Gastrocnemius medialis (tissue), 4 donors: ENCODE results near the gene OVOL1. TPM values are rescaled to one million over a fixed set of nuclear protein-coding genes. Genes with fewer than 3 reads are reported as not detected.
"Not testable (repeated sequence)": the region's sequence is repeated elsewhere in the genome, so short reads cannot be mapped to it uniquely, and the experiment has no call there.

ENCODE experiments used
- ATAC-seq, 2 donors: fragments of 150-250 bp; one replicate each; pipeline ENCODE4 v1.9.1; 2016
- DNase-seq, 2 donors: peaks; one replicate each; pipeline ENCODE4 v3.0.0-alpha.2; 2019
- H3K27ac ChIP-seq, 4 donors: fragments of 200-600 bp; sonication (generic); 1 replicate in 1 of 4; 2 replicates in 3 of 4; pipeline ENCODE4 v1.5.1; 2016 to 2018; ENCODE audit warnings: mild to moderate bottlenecking in 2 of 4, moderate library complexity in 1 of 4
- H3K27me3 ChIP-seq, 3 donors: fragments of 200-600 bp; sonication (generic) in 2 of 3; 1 replicate in 1 of 3; 2 replicates in 2 of 3; pipeline versions ENCODE4 v1.5.1 to v1.6.0; 2016 to 2019; ENCODE audit warnings: mild to moderate bottlenecking in 1 of 3, moderate library complexity in 1 of 3
- H3K36me3 ChIP-seq, 2 donors: fragments of 200-600 bp; sonication (generic) in 1 of 2; one replicate each; pipeline ENCODE4 v1.5.1; 2017 to 2018
- H3K4me1 ChIP-seq, 2 donors: fragments of 200-600 bp; sonication (generic) in 1 of 2; one replicate each; pipeline ENCODE4 v1.5.1; 2016 to 2017; ENCODE audit warnings: mild to moderate bottlenecking in 2 of 2
- H3K4me3 ChIP-seq, 4 donors: fragments of 200-600 bp; sonication (generic) in 3 of 4; 1 replicate in 1 of 4; 2 replicates in 3 of 4; pipeline ENCODE4 v1.5.1; 2016 to 2019; ENCODE audit warnings: mild to moderate bottlenecking in 2 of 4
- H3K9me3 ChIP-seq, 3 donors: fragments of 200-600 bp; sonication (generic) in 2 of 3; 1 replicate in 1 of 3; 2 replicates in 2 of 3; pipeline ENCODE4 v1.5.1; 2016 to 2019
- POLR2A ChIP-seq, 2 donors: fragments of 450-650 bp; IDR thresholded peaks; one replicate each; pipeline ENCODE4 v1.6.1; 2017; ENCODE audit warnings: antibody characterized with exemption in 2 of 2, mild to moderate bottlenecking in 2 of 2, moderate library complexity in 2 of 2
- in situ Hi-C, 4 donors: fragments of 200-750 bp; cut with MboI; loops; one replicate each; pipeline versions ENCODE4 v1.15.0 to v1.8.0; 2017; ENCODE audit warnings: low sequenced_read_pairs in 4 of 4
- intact Hi-C: fragments of 100-400 bp; cut with DNase I; formaldehyde crosslinking; loops from one replicate; pipeline ENCODE4 v1.15.1; 2023; ENCODE audit warnings: low total_unique reads
- total RNA-seq, 4 donors: library from RNA; depleted of rRNA; stranded (reverse); fragments of >200 nt; gene quantifications; one replicate each; pipeline versions ENCODE4 v1.1.0 to v1.2.3, GENCODE V29; 2016
- TF ChIP-seq, protein P1 (sequence below), 5 experiments: fragments of 450-650 bp in 3 of 5; fragments of 200-600 bp in 2 of 5; sonication (generic) in 2 of 5; IDR thresholded peaks in 4 of 5; conservative IDR thresholded peaks in 1 of 5; 1 replicate in 4 of 5; 2 replicates in 1 of 5; pipeline ENCODE4 v1.5.1; 2016 to 2019; ENCODE audit warnings: antibody characterized with exemption in 5 of 5, mild to moderate bottlenecking in 3 of 5, moderate library complexity in 3 of 5

OVOL1 gene
- total RNA-seq, 4 donors from 2014 or later = 0.15 TPM; not detected in 3

DNA sequence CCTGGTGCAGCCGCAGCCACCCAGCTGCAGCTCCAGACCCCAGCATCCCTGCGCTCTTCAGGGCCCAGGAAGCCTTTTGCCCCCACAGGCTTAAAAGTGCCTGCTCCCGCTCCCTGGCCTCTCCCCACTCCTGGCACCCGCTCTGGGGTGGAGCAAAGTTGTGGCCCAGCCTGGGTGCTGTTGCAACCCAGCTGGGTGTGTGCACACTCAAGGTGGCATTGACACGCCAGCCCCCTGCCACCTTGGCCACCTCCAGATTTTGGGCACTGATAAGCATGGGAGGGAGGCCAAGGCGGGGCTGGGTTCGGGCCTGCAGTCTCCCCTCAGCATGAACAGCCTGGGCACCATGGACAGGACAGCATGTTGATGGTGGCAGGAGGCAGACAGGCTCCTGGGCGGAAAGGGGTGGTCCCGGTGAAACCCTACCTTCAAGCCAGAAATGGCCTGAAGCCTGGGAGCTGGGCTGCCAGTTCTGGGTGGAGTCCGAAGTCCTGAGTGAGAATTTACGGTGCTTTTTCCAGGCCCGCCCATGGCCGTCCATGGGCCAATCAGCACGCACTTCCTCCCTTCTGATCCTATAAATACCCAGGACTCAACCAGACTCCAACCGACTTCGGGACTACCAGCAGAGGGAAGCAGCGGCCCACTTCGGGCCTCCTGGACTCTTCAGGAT lies 42.7 kb upstream of the OVOL1 start:
- no peaks in the 10 kb centered on the region for H3K36me3 ChIP-seq
- ATAC-seq (peak in 1 of 2 donors; percentile 68), DNase-seq (peak in 1 of 2 donors; percentile 19)
- TF ChIP-seq, protein P1, sequence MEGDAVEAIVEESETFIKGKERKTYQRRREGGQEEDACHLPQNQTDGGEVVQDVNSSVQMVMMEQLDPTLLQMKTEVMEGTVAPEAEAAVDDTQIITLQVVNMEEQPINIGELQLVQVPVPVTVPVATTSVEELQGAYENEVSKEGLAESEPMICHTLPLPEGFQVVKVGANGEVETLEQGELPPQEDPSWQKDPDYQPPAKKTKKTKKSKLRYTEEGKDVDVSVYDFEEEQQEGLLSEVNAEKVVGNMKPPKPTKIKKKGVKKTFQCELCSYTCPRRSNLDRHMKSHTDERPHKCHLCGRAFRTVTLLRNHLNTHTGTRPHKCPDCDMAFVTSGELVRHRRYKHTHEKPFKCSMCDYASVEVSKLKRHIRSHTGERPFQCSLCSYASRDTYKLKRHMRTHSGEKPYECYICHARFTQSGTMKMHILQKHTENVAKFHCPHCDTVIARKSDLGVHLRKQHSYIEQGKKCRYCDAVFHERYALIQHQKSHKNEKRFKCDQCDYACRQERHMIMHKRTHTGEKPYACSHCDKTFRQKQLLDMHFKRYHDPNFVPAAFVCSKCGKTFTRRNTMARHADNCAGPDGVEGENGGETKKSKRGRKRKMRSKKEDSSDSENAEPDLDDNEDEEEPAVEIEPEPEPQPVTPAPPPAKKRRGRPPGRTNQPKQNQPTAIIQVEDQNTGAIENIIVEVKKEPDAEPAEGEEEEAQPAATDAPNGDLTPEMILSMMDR (IDR thresholded peaks at IDR 0.05 in 4 of 5, conservative IDR thresholded peaks at IDR 0.05 in 1 of 5) = peak in 3 of 5 experiments; percentile 11 to 39 (median 30)
- no peak for TF ChIP-seq POLR2A (IDR thresholded peaks at IDR 0.05)
- H3K4me1 ChIP-seq = no peaks in the 10 kb centered on the region
- H3K4me3 ChIP-seq = no peak overlapping the region
- peaks cover 0 to 5% (median 4%) of the 10 kb centered on the region in 3 donors for H3K27me3 ChIP-seq
- no peak overlapping the region for H3K27ac ChIP-seq
- intact Hi-C loops = loop anchor here (1.0 kb wide), 1 partner anchor 74 kb away; no protein-coding TSS in a partner anchor
- in situ Hi-C loops = no loop called here
- H3K9me3 ChIP-seq = no peaks in the 10 kb centered on the region

DNA sequence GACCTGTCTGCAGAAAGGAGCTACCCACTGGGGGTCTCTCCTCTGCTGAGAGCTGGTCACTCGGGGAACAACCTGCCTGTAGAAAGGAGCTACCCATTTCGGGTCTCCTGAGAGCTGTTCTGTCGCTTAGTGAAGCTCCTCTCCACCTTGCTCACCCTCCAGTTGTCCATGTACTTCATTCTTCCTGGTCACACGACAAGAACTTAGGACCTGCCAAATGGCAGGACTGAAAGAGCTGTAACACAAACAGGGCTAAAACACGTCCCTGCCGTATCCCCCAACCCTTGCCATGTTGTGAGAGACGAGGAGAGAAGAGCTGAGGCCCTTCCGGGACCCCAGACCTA lies 42.2 kb upstream of the OVOL1 start:
- intact Hi-C loops = loop anchor here (1.0 kb wide), 1 partner anchor 74 kb away; no protein-coding TSS in a partner anchor
- in situ Hi-C loops = no loop called here
- Histone ChIP-seq H3K27me3 (peaks cover 0 to 7% (median 5%) of the 10 kb centered on the region in 3 donors), H3K9me3 (no peaks in the 10 kb centered on the region), H3K4me1 (no peaks in the 10 kb centered on the region), H3K36me3 (no peaks in the 10 kb centered on the region), H3K4me3 (no peak overlapping the region), H3K27ac (no peak overlapping the region)
- TF ChIP-seq, protein P1 (IDR thresholded peaks at IDR 0.05 in 4 of 5, conservative IDR thresholded peaks at IDR 0.05 in 1 of 5) = peak in 1 of 5 experiments; percentile 3
- TF ChIP-seq POLR2A (IDR thresholded peaks at IDR 0.05) = no peak
- no peak for DNase-seq
- no peak for ATAC-seq

DNA sequence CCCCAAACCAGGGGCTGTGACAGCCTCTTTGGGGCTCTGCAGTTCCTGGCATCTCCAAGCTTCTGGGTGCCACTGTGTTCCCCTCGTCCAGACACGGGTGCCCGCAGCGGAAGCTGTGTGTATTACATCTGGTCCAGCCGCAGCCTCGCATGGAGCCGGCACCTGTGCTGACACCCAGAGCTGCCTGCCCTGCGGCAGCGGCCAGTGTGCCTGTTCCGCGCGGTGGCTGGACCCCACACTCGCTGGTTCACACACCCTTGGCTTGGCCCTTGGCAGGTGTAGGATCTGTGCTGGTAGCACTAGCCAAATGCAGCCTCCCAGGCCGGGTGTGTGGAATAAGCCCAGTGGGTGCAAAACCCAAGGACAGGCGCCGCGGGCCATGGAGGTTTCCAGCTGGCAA lies 41.8 kb upstream of the OVOL1 start:
- TF ChIP-seq POLR2A (IDR thresholded peaks at IDR 0.05) = no peak
- TF ChIP-seq, protein P1 (IDR thresholded peaks at IDR 0.05 in 4 of 5, conservative IDR thresholded peaks at IDR 0.05 in 1 of 5) = no peak
- ATAC-seq (no peak), DNase-seq (no peak)
- H3K27ac ChIP-seq = no peak overlapping the region
- in situ Hi-C loops = no loop called here
- H3K4me3 ChIP-seq = no peak overlapping the region
- intact Hi-C loops = no loop called here
- H3K4me1 ChIP-seq = no peaks in the 10 kb centered on the region
- no peaks in the 10 kb centered on the region for H3K9me3 ChIP-seq
- H3K27me3 ChIP-seq = peaks cover 0 to 9% (median 3%) of the 10 kb centered on the region in 3 donors
- no peaks in the 10 kb centered on the region for H3K36me3 ChIP-seq

DNA sequence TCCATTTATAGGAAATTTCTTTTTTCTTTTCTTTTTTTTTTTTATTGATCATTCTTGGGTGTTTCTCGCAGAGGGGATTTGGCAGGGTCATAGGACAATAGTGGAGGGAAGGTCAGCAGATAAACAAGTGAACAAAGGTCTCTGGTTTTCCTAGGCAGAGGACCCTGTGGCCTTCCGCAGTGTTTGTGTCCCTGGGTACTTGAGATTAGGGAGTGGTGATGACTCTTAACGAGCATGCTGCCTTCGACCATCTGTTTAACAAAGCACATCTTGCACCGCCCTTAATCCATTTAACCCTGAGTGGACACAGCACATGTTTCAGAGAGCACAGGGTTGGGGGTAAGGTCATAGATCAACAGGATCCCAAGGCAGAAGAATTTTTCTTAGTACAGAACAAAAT lies 24.7 kb upstream of the OVOL1 start:
- H3K9me3 ChIP-seq, in situ Hi-C loops, H3K27me3 ChIP-seq, H3K4me1 ChIP-seq, ATAC-seq, H3K27ac ChIP-seq, DNase-seq, intact Hi-C loops, H3K36me3 ChIP-seq, H3K4me3 ChIP-seq: not testable (repeated sequence)

DNA sequence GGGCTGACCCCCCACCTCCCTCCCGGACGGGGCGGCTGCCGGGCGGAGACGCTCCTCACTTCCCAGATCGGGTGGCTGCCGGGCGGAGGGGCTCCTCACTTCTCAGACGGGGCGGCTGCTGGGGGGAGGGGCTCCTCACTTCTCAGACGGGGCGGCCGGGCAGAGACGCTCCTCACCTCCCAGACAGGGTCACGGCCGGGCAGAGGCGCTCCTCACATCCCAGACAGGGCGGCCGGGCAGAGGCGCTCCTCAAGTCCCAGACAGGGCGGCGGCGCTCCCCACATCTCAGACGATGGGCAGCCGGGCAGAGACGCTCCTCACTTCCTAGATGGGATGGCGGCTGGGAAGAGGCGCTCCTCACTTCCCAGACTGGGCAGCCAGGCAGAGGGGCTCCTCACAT lies 24.0 kb upstream of the OVOL1 start:
- H3K4me1 ChIP-seq, H3K4me3 ChIP-seq, H3K27ac ChIP-seq, in situ Hi-C loops, H3K27me3 ChIP-seq, H3K9me3 ChIP-seq, H3K36me3 ChIP-seq, ATAC-seq, intact Hi-C loops, DNase-seq: not testable (repeated sequence)

DNA sequence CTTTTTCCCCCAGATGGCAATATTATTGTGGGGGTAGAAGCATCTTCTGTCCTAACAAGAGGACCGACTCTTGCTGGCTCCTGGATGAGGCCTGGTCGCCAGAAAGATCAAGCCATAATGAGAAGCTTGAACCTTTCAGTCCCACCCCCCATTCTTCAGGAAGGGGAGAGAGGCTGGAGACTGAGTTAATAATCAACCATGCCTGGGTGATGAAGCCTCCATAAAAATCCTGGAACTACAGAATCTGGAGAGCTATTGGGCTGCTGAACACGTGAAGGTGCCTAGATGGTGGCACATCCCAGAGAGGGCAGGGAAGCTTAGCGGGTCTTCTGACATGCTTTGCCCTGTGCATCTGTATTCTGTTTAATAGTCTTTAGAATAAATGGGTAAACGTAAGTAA lies 22.4 kb upstream of the OVOL1 start:
- no peak for ATAC-seq
- H3K4me1 ChIP-seq = no peaks in the 10 kb centered on the region
- no peaks in the 10 kb centered on the region for H3K9me3 ChIP-seq
- peaks cover 0 to 3% (median 0%) of the 10 kb centered on the region in 3 donors for H3K27me3 ChIP-seq
- TF ChIP-seq, protein P1 (IDR thresholded peaks at IDR 0.05 in 4 of 5, conservative IDR thresholded peaks at IDR 0.05 in 1 of 5) = no peak
- TF ChIP-seq POLR2A (IDR thresholded peaks at IDR 0.05) = no peak
- H3K4me3 ChIP-seq = no peak overlapping the region
- intact Hi-C loops = no loop called here
- no peak for DNase-seq
- H3K36me3 ChIP-seq = no peaks in the 10 kb centered on the region
- in situ Hi-C loops = no loop called here
- H3K27ac ChIP-seq = no peak overlapping the region
